WTC11 (cell line): ENCODE measurements around the gene EME2. TPM values are rescaled to one million over a fixed set of nuclear protein-coding genes. Genes with fewer than 3 reads are reported as not detected.

Experiments
- ATAC-seq: fragments of 200-7000 bp; cut with Tn5 transposase; 2 replicates; pipeline ENCODE4 v1.10.0; 2021; ENCODE audit warnings: mild to moderate bottlenecking, moderate library complexity
- CTCF ChIA-PET: fragments of 300-600 bp; sonication (Branson Sonifier 250); formaldehyde crosslinking; loops from one replicate; lab custom pipeline; 2021; ENCODE audit warnings: antibody characterized with exemption; lab: Charles Lee
- POLR2A ChIA-PET: fragments of 350-600 bp; sonication (Branson Sonifier 250); formaldehyde crosslinking; loops from one replicate; lab custom pipeline; 2021; ENCODE audit warnings: antibody characterized with exemption; lab: Charles Lee
- DNase-seq: peaks from one replicate; pipeline ENCODE4 v3.0.0; 2021; ENCODE audit warnings: low spot score
- H3K27ac Mint-ChIP-seq: 2 replicates; pipeline ENCODE4 v1.8.0; 2021; ENCODE audit warnings: mixed read lengths
- H3K27me3 Mint-ChIP-seq: 2 replicates; pipeline ENCODE4 v1.8.0; 2021; ENCODE audit warnings: low read depth, mild to moderate bottlenecking, moderate library complexity, mixed read lengths
- H3K36me3 Mint-ChIP-seq: 2 replicates; pipeline ENCODE4 v1.8.0; 2021; ENCODE audit warnings: mixed read lengths
- H3K4me1 Mint-ChIP-seq: 2 replicates; pipeline ENCODE4 v1.8.0; 2022; ENCODE audit warnings: mixed read lengths
- H3K4me3 Mint-ChIP-seq: 2 replicates; pipeline ENCODE4 v1.8.0; 2021; ENCODE audit warnings: mild to moderate bottlenecking, moderate library complexity, mixed read lengths
- H3K9me3 Mint-ChIP-seq: 2 replicates; pipeline ENCODE4 v1.8.0; 2021; ENCODE audit warnings: mixed read lengths
- ELF4 ChIP-seq: sonication (generic); formaldehyde crosslinking; IDR thresholded peaks from 2 replicates; pipeline ENCODE4 v1.8.1; 2022; ENCODE audit warnings: low read depth, mild to moderate bottlenecking, moderate library complexity, missing genetic modification reagents
- ESRRA ChIP-seq: sonication (generic); formaldehyde crosslinking; IDR thresholded peaks from 2 replicates; pipeline ENCODE4 v1.8.1; 2022; ENCODE audit warnings: mild to moderate bottlenecking, missing genetic modification reagents, borderline replicate concordance
- FOXK1 ChIP-seq: sonication (generic); formaldehyde crosslinking; IDR thresholded peaks from 2 replicates; pipeline ENCODE4 v1.8.0; 2022; ENCODE audit warnings: mild to moderate bottlenecking, moderate library complexity, missing genetic modification reagents
- FOXP1 ChIP-seq: sonication (generic); formaldehyde crosslinking; IDR thresholded peaks from 2 replicates; pipeline ENCODE4 v1.8.0; 2022; ENCODE audit warnings: missing genetic modification reagents, mild to moderate bottlenecking, moderate library complexity, borderline replicate concordance
- GTF2I ChIP-seq: fragments of 250-450 bp; sonication (Bioruptor Pico); conservative IDR thresholded peaks from 2 replicates; pipeline ENCODE4 v1.4.0; 2021; ENCODE audit warnings: mild to moderate bottlenecking
- HMGA2 ChIP-seq: fragments of 250-450 bp; sonication (Bioruptor Pico); IDR thresholded peaks from 2 replicates; pipeline ENCODE4 v1.4.0; 2021; ENCODE audit warnings: mild to moderate bottlenecking, moderate library complexity
- IRF2 ChIP-seq: sonication (generic); formaldehyde crosslinking; IDR thresholded peaks from 2 replicates; pipeline ENCODE4 v1.8.0; 2022; ENCODE audit warnings: low read depth, missing genetic modification reagents, borderline replicate concordance
- JUN ChIP-seq: sonication (generic); formaldehyde crosslinking; IDR thresholded peaks from 2 replicates; pipeline ENCODE4 v1.8.0; 2023; ENCODE audit warnings: mild to moderate bottlenecking, missing genetic modification reagents
- NR1H2 ChIP-seq: sonication (generic); formaldehyde crosslinking; IDR thresholded peaks from 2 replicates; pipeline ENCODE4 v1.9.0; 2021; ENCODE audit warnings: mild to moderate bottlenecking, moderate library complexity, missing genetic modification reagents
- PRRX2 ChIP-seq: fragments of 250-450 bp; sonication (Bioruptor Pico); IDR thresholded peaks from 2 replicates; pipeline ENCODE4 v1.8.0; 2021; ENCODE audit warnings: mild to moderate bottlenecking
- RORB ChIP-seq: fragments of 250-450 bp; sonication (Bioruptor Pico); IDR thresholded peaks from 2 replicates; pipeline ENCODE4 v1.9.0; 2021; ENCODE audit warnings: mild to moderate bottlenecking
- SOX15 ChIP-seq: fragments of 250-450 bp; sonication (Bioruptor Pico); IDR thresholded peaks from 2 replicates; pipeline ENCODE4 v1.9.0; 2021; ENCODE audit warnings: mild to moderate bottlenecking
- ZNF121 ChIP-seq: sonication (generic); formaldehyde crosslinking; IDR thresholded peaks from 2 replicates; pipeline ENCODE4 v1.8.0; 2023; ENCODE audit warnings: missing genetic modification reagents
- ZNF423 ChIP-seq: fragments of 250-450 bp; sonication (Bioruptor Pico); IDR thresholded peaks from 2 replicates; pipeline ENCODE4 v2.1.2; 2022; ENCODE audit warnings: mild to moderate bottlenecking, moderate library complexity
- ZNF671 ChIP-seq: fragments of 250-450 bp; sonication (Bioruptor Pico); IDR thresholded peaks from 2 replicates; pipeline ENCODE4 v1.8.0; 2021; ENCODE audit warnings: mild to moderate bottlenecking
- total RNA-seq: library from RNA; stranded (reverse); gene quantifications from 3 replicates; pipeline ENCODE4 v1.2.3, GENCODE V29; 2021
- TF ChIP-seq, protein P1 (sequence below): sonication (generic); formaldehyde crosslinking; IDR thresholded peaks from 2 replicates; pipeline ENCODE4 v1.8.1; 2023; ENCODE audit warnings: mild to moderate bottlenecking, missing genetic modification reagents, moderate library complexity
- TF ChIP-seq, protein P2 (sequence below): sonication (generic); formaldehyde crosslinking; IDR thresholded peaks from 2 replicates; pipeline ENCODE4 v1.8.0; 2022; ENCODE audit warnings: mild to moderate bottlenecking, missing genetic modification reagents
- TF ChIP-seq, protein P3 (sequence below): sonication (generic); formaldehyde crosslinking; IDR thresholded peaks from 2 replicates; pipeline ENCODE4 v1.8.0; 2022; ENCODE audit warnings: mild to moderate bottlenecking, missing genetic modification reagents
- TF ChIP-seq, protein P4 (sequence below): fragments of 250-450 bp; sonication (Bioruptor Pico); IDR thresholded peaks from 2 replicates; pipeline ENCODE4 v1.9.0; 2021; ENCODE audit warnings: moderate library complexity, mild to moderate bottlenecking, inconsistent platforms, borderline replicate concordance
- TF ChIP-seq, protein P5 (sequence below): sonication (generic); formaldehyde crosslinking; IDR thresholded peaks from 2 replicates; pipeline ENCODE4 v1.8.1; 2023; ENCODE audit warnings: mild to moderate bottlenecking, missing genetic modification reagents, moderate library complexity
- TF ChIP-seq, protein P6 (sequence below): sonication (generic); formaldehyde crosslinking; IDR thresholded peaks from 2 replicates; pipeline ENCODE4 v1.8.1; 2023; ENCODE audit warnings: mild to moderate bottlenecking, moderate library complexity, missing genetic modification reagents
- TF ChIP-seq, protein P7 (sequence below): sonication (generic); formaldehyde crosslinking; conservative IDR thresholded peaks from 2 replicates; pipeline ENCODE4 v1.8.1; 2022; ENCODE audit warnings: mild to moderate bottlenecking, missing genetic modification reagents
- TF ChIP-seq, protein P8 (sequence below): fragments of 250-450 bp; sonication (Bioruptor Pico); conservative IDR thresholded peaks from 2 replicates; pipeline ENCODE4 v1.9.0; 2021; ENCODE audit warnings: mild to moderate bottlenecking

The EME2 gene
- total RNA-seq, 1 experiment from 2014 or later = 23.2 TPM

DNA sequence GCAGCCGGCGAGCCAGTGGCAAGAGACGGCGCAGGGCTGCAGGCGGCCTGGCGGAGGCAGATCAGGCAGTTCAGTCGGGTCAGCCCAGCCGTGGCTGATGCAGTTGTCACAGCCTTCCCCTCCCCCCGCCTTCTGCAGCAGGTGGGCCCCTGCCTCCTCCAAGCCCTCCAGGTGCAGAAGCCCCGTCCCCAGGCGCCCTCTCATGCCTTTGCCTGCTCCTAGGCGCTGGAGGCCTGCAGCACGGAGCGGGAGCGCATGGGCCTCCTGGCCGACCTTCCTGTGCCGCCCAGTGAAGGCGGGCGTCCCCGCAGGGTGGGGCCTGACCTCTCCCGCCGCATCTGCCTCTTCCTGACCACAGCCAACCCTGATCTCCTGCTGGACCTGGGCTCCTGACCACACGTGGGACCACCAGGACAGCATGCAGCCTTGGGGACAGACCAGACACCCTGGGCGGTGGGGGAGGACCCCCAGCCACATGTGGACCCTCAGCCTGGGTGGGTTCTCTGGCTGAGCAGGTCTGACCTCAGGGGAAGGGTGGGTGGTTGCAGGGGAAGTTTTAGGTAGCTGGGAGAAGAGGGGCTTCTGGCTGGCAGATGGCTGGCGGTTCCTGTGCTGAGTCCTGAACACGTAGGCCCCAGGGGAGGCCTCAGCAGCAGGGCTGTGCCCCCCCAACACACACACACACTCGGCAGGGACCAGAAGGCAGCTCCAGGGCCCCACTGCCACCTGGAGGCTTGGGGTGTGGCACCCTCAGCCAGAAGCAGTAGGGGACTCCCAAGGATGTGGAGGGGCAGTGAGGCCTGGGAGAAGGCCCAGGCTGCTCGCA is 3.4 kb downstream of the EME2 start:
- Mint-ChIP-seq H3K9me3 (no peaks in the 10 kb centered on the region), H3K4me3 (no peak overlapping the region), H3K27ac (no peak overlapping the region), H3K36me3 (peaks cover 4% of the 10 kb centered on the region), H3K4me1 (no peaks in the 10 kb centered on the region; the same call in none of the 2 replicates)
- CTCF ChIA-PET = no interaction called here
- TF ChIP-seq, protein P1, sequence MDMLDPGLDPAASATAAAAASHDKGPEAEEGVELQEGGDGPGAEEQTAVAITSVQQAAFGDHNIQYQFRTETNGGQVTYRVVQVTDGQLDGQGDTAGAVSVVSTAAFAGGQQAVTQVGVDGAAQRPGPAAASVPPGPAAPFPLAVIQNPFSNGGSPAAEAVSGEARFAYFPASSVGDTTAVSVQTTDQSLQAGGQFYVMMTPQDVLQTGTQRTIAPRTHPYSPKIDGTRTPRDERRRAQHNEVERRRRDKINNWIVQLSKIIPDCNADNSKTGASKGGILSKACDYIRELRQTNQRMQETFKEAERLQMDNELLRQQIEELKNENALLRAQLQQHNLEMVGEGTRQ (CRISPR knock-in tag) = no peak
- TF ChIP-seq JUN (CRISPR knock-in tag) (no peak), ESRRA (CRISPR knock-in tag) (no peak), FOXP1 (no peak), SOX15 (CRISPR knock-in tag) (no peak), ELF4 (CRISPR knock-in tag) (no peak), ZNF423 (no peak), ZNF121 (CRISPR knock-in tag) (no peak)
- TF ChIP-seq, protein P2, sequence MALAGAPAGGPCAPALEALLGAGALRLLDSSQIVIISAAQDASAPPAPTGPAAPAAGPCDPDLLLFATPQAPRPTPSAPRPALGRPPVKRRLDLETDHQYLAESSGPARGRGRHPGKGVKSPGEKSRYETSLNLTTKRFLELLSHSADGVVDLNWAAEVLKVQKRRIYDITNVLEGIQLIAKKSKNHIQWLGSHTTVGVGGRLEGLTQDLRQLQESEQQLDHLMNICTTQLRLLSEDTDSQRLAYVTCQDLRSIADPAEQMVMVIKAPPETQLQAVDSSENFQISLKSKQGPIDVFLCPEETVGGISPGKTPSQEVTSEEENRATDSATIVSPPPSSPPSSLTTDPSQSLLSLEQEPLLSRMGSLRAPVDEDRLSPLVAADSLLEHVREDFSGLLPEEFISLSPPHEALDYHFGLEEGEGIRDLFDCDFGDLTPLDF = no peak
- TF ChIP-seq, protein P3, sequence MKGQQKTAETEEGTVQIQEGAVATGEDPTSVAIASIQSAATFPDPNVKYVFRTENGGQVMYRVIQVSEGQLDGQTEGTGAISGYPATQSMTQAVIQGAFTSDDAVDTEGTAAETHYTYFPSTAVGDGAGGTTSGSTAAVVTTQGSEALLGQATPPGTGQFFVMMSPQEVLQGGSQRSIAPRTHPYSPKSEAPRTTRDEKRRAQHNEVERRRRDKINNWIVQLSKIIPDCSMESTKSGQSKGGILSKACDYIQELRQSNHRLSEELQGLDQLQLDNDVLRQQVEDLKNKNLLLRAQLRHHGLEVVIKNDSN (CRISPR knock-in tag) = no peak
- TF ChIP-seq, protein P4, sequence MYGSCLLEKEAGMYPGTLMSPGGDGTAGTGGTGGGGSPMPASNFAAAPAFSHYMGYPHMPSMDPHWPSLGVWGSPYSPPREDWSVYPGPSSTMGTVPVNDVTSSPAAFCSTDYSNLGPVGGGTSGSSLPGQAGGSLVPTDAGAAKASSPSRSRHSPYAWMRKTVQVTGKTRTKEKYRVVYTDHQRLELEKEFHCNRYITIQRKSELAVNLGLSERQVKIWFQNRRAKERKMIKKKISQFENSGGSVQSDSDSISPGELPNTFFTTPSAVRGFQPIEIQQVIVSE (CRISPR knock-in tag) = no peak
- TF ChIP-seq, all 79 proteins: peak for 0
- POLR2A ChIA-PET = no interaction called here
- DNase-seq (no peak), ATAC-seq (no peak)
- H3K27me3 Mint-ChIP-seq = no peaks in the 10 kb centered on the region; the same call in 1 of the 2 replicates

DNA sequence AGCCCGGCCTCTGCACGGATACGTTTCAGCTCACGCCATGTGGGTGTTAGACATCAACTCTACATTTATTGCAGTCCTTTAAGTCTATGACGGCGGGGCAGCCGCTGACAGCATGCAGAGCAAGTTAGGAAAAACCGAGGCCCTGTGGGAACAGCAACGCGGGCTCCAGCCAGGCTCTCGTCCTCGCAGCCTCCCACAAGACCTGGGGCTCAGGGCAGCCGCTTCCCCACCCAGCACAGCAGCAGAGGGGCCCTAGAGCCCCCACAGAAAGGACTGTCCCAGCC is 4.0 kb downstream of the EME2 start:
- POLR2A ChIA-PET = no interaction called here
- H3K9me3 Mint-ChIP-seq = no peaks in the 10 kb centered on the region
- H3K4me3 Mint-ChIP-seq = no peak overlapping the region

DNA sequence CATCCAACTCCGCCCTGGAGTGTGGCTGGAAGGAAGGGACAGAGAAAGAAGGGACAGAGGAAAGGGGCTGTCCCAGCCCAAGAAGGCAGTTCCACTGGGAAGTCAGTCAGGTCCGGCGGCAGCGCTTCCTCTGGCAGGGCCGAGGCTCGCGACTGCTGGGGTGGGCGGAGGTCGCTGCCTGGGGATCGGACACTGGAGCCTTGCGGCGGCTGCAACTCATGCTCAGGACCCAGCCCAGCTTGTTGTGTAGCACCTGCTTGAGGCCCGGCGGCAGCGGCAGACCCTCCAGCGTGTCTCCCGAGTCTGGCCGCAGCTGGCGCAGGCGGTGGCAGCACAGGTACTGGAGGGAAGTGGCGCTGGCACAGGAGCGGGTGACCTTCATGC is 4.4 kb downstream of the EME2 start:
- H3K4me1 Mint-ChIP-seq = peaks cover 7% of the 10 kb centered on the region
- ATAC-seq (no peak), DNase-seq (no peak)
- no peak overlapping the region for H3K27ac Mint-ChIP-seq
- H3K4me3 Mint-ChIP-seq = no peak overlapping the region
- ChIA-PET POLR2A (no interaction called here), CTCF (interaction anchor here (1.2 to 1.3 kb wide), 2 partner anchors 13 to 239 kb away, joined by 3 read pairs; no protein-coding TSS in a partner anchor)
- H3K9me3 Mint-ChIP-seq = no peaks in the 10 kb centered on the region
- TF ChIP-seq, protein P5, sequence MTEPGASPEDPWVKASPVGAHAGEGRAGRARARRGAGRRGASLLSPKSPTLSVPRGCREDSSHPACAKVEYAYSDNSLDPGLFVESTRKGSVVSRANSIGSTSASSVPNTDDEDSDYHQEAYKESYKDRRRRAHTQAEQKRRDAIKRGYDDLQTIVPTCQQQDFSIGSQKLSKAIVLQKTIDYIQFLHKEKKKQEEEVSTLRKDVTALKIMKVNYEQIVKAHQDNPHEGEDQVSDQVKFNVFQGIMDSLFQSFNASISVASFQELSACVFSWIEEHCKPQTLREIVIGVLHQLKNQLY (CRISPR knock-in tag) = no peak
- no peak for TF ChIP-seq FOXK1 (CRISPR knock-in tag)
- TF ChIP-seq, protein P6, sequence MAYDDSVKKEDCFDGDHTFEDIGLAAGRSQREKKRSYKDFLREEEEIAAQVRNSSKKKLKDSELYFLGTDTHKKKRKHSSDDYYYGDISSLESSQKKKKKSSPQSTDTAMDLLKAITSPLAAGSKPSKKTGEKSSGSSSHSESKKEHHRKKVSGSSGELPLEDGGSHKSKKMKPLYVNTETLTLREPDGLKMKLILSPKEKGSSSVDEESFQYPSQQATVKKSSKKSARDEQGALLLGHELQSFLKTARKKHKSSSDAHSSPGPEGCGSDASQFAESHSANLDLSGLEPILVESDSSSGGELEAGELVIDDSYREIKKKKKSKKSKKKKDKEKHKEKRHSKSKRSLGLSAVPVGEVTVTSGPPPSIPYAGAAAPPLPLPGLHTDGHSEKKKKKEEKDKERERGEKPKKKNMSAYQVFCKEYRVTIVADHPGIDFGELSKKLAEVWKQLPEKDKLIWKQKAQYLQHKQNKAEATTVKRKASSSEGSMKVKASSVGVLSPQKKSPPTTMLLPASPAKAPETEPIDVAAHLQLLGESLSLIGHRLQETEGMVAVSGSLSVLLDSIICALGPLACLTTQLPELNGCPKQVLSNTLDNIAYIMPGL = no peak
- no peak for TF ChIP-seq RORB
- TF ChIP-seq NR1H2 (CRISPR knock-in tag) = no peak
- TF ChIP-seq, protein P7, sequence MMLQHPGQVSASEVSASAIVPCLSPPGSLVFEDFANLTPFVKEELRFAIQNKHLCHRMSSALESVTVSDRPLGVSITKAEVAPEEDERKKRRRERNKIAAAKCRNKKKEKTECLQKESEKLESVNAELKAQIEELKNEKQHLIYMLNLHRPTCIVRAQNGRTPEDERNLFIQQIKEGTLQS = no peak
- H3K27me3 Mint-ChIP-seq = no peaks in the 10 kb centered on the region; the same call in 1 of the 2 replicates
- H3K36me3 Mint-ChIP-seq = peaks cover 4% of the 10 kb centered on the region

More for the DNA sequence above, 4.0 kb downstream of the EME2 start:
- H3K27ac Mint-ChIP-seq = no peak overlapping the region
- H3K4me1 Mint-ChIP-seq = peaks cover 5% of the 10 kb centered on the region
- CTCF ChIA-PET = no interaction called here
- ATAC-seq (no peak), DNase-seq (no peak)
- H3K27me3 Mint-ChIP-seq = no peaks in the 10 kb centered on the region; the same call in 1 of the 2 replicates
- TF ChIP-seq IRF2 (CRISPR knock-in tag) = no peak
- TF ChIP-seq HMGA2 (CRISPR knock-in tag) = no peak
- TF ChIP-seq PRRX2 = no peak
- no peak for TF ChIP-seq JUN (CRISPR knock-in tag)
- TF ChIP-seq, protein P8, sequence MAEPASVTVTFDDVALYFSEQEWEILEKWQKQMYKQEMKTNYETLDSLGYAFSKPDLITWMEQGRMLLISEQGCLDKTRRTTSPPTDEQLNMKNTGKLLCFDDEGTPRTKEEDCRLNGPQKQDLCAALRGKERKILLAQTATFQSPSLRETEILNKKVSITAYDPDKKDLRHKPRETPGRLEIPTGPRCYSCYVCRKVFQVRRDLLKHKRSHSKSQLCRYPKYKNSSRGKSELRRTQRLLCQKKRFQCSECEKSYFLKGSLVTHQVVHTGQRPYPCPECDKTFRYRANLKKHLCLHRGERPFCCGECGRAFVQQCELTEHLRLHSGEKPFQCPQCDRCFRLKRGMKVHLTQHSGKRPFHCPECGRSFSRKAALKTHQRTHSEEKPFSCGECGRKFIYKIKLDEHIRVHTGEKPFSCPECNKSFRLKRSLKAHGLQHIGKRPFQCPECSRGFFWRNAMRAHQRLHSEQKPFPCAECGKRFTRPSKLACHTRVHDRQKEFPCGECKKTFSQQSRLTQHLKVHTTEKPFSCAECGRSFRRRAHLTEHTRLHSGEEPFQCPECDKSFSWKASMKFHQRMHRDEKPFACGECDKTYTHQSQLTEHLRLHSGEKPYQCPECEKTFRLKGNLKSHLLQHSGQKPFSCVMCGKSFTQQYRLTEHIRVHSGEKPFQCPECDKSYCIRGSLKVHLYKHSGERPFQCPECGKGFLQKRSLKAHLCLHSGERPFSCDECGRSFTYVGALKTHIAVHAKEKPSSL (CRISPR knock-in tag) = no peak
- TF ChIP-seq ZNF671 (CRISPR knock-in tag) = no peak
- TF ChIP-seq GTF2I (CRISPR knock-in tag) = no peak
- peaks cover 4% of the 10 kb centered on the region for H3K36me3 Mint-ChIP-seq
